GM19463 (cell line): Measurements from ENCODE around the gene RARS2.
A peak's percentile ranks its signal among the peaks of the same experiment; 100 is the strongest.
"Not testable (repeated sequence)": the region's sequence is repeated elsewhere in the genome, so short reads cannot be mapped to it uniquely, and the experiment has no call there.

ENCODE experiments used
- ATAC-seq: cut with Tn5 transposase; IDR thresholded peaks from one replicate; pipeline ENCODE4 v1.9.1; 2021; ENCODE audit warnings: mild to moderate bottlenecking, moderate library complexity; ENCODE audit not compliant: unreplicated experiment

The RARS2 gene

GRCh38 chr6:87504441-87504840, 85.3 kb downstream of the RARS2 start:
- no peak for ATAC-seq

- no peak for ATAC-seq
Measured at GRCh38 chr6:87501809-87502572, 87.8 kb downstream of the RARS2 start.

- no peak for ATAC-seq
Measured at GRCh38 chr6:87498048-87498447, 91.7 kb downstream of the RARS2 start.

GRCh38 chr6:87494761-87495422, 94.9 kb downstream of the RARS2 start:
- ATAC-seq: peak; percentile 82

- not testable (repeated sequence) for ATAC-seq
Measured at GRCh38 chr6:87489326-87489725, 100.5 kb downstream of the RARS2 start.

GRCh38 chr6:87487555-87487954, 102.2 kb downstream of the RARS2 start:
- no peak for ATAC-seq

- no peak for ATAC-seq
Measured at GRCh38 chr6:87484491-87484890, 105.3 kb downstream of the RARS2 start.

GRCh38 chr6:87483929-87484328, 105.9 kb downstream of the RARS2 start:
- no peak for ATAC-seq

GRCh38 chr6:87482366-87482765, 107.4 kb downstream of the RARS2 start:
- no peak for ATAC-seq

- no peak for ATAC-seq
Measured at GRCh38 chr6:87481931-87482330, 107.9 kb downstream of the RARS2 start.

GRCh38 chr6:87473419-87473903, 116.3 kb downstream of the RARS2 start:
- peak; percentile 50 for ATAC-seq

GRCh38 chr6:87472525-87473418, 117.0 kb downstream of the RARS2 start, which contains the start of gene SLC35A1:
Gene SLC35A1, plus strand, starts transcription at chr6:87472974. Its CDS starts 30 bp downstream, at chr6:87473004.
- peak; percentile 94 for ATAC-seq

GRCh38 chr6:87465051-87465450, 124.7 kb downstream of the RARS2 start:
- ATAC-seq: no peak
